Progenitor cell of endocrine pancreas (in vitro differentiated cells): ENCODE results near the gene CASP14. TPM values are rescaled to one million over a fixed set of nuclear protein-coding genes. Genes with fewer than 3 reads are reported as not detected.

Experiments
- DNase-seq: peaks from one replicate; pipeline ENCODE4 v3.0.0; 2021; ENCODE audit warnings: low spot score; ENCODE audit not compliant: unreplicated experiment
- H3K27ac Mint-ChIP-seq: 2 replicates; pipeline ENCODE4 v1.8.0; 2021; ENCODE audit warnings: mild to moderate bottlenecking, moderate library complexity, mixed read lengths
- H3K27me3 Mint-ChIP-seq: 2 replicates; pipeline ENCODE4 v1.8.0; 2021; ENCODE audit warnings: mixed read lengths
- H3K36me3 Mint-ChIP-seq: 2 replicates; pipeline ENCODE4 v1.8.0; 2022; ENCODE audit warnings: mixed read lengths; ENCODE audit not compliant: insufficient read depth
- H3K4me1 Mint-ChIP-seq: 2 replicates; pipeline ENCODE4 v1.8.0; 2021; ENCODE audit warnings: low read depth, mixed read lengths
- H3K4me3 Mint-ChIP-seq: 2 replicates; pipeline ENCODE4 v1.8.0; 2021; ENCODE audit warnings: low read depth, mild to moderate bottlenecking, moderate library complexity, mixed read lengths
- H3K9me3 Mint-ChIP-seq: 2 replicates; pipeline ENCODE4 v1.8.0; 2021; ENCODE audit warnings: low read depth, mixed read lengths
- CTCF ChIP-seq: fragments of 200-600 bp; sonication (generic); IDR thresholded peaks from one replicate; pipeline ENCODE4 v1.5.0; 2021; ENCODE audit warnings: antibody characterized with exemption, mild to moderate bottlenecking; ENCODE audit not compliant: unreplicated experiment
- total RNA-seq: library from RNA; stranded (reverse); gene quantifications from 2 replicates; pipeline ENCODE4 v1.2.1, GENCODE V29; 2021

CASP14 gene
- total RNA-seq, 1 donor from 2014 or later: not detected

- H3K27ac Mint-ChIP-seq: no peak overlapping the region
- H3K4me1 Mint-ChIP-seq: no peaks in the 10 kb centered on the region
- no peaks in the 10 kb centered on the region for H3K27me3 Mint-ChIP-seq
- no peak for DNase-seq
- no peak overlapping the region for H3K4me3 Mint-ChIP-seq
- H3K9me3 Mint-ChIP-seq: peaks cover 4% of the 10 kb centered on the region
- no peaks in the 10 kb centered on the region for H3K36me3 Mint-ChIP-seq
- no peak for TF ChIP-seq CTCF
Observed at GRCh38 chr19:15021286-15022007, 27.8 kb upstream of the CASP14 start.

DNA sequence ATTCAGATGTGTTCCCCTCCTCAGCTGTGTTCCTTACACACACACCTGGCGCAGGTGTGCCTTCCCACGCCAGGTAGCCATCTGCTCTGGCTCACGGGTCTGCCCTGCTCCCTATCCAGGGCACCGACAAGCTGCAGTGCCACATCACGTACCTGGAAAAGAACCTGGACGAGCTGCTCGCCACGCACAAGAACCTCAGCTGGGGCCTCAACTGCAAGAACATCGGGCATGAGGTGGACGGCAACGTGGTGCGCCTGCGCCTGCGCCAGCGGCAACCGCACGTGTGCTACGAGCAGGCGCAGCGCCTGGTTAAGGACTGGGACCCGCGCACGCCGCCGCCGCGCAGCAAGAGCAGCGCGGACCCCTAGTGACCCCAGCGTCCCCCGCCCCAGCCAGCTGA, 26.5 kb upstream of the CASP14 start:
- TF ChIP-seq CTCF: no peak
- H3K27ac Mint-ChIP-seq: no peak overlapping the region
- H3K4me3 Mint-ChIP-seq: no peak overlapping the region
- H3K9me3 Mint-ChIP-seq: peaks cover 3% of the 10 kb centered on the region
- no peak for DNase-seq
- no peaks in the 10 kb centered on the region for H3K36me3 Mint-ChIP-seq
- no peaks in the 10 kb centered on the region for H3K4me1 Mint-ChIP-seq
- H3K27me3 Mint-ChIP-seq: no peaks in the 10 kb centered on the region

DNA sequence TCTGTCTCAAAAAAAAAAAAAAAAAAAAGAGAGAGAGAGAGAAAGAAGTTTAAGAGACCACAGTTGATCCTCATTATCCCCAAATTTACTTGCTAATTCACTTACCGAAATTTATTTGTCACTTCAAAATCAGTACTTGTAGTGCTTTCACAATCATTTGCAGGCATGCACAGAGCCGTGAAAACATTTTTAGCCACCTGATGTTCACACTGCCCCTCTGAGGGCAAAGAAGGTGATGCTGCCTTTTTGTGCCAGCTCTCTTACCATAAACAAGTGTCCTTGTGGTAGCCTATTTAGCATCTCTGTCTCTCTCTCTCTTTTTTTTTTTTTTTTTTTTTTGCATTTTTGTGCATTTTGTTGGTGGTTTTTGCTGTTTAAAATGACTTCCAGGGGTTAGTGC, 24.1 kb upstream of the CASP14 start:
- Mint-ChIP-seq H3K27ac (no peak overlapping the region), H3K36me3 (no peaks in the 10 kb centered on the region), H3K4me3 (no peak overlapping the region), H3K4me1 (no peaks in the 10 kb centered on the region), H3K27me3 (no peaks in the 10 kb centered on the region), H3K9me3 (peaks cover 6% of the 10 kb centered on the region)
- DNase-seq: no peak
- no peak for TF ChIP-seq CTCF

- Mint-ChIP-seq H3K4me1 (no peaks in the 10 kb centered on the region), H3K9me3 (peaks cover 14% of the 10 kb centered on the region), H3K27ac (no peak overlapping the region), H3K4me3 (no peak overlapping the region), H3K36me3 (no peaks in the 10 kb centered on the region), H3K27me3 (no peaks in the 10 kb centered on the region)
- no peak for TF ChIP-seq CTCF
- DNase-seq: no peak
Observed at GRCh38 chr19:15028490-15028889, 20.8 kb upstream of the CASP14 start.

DNA sequence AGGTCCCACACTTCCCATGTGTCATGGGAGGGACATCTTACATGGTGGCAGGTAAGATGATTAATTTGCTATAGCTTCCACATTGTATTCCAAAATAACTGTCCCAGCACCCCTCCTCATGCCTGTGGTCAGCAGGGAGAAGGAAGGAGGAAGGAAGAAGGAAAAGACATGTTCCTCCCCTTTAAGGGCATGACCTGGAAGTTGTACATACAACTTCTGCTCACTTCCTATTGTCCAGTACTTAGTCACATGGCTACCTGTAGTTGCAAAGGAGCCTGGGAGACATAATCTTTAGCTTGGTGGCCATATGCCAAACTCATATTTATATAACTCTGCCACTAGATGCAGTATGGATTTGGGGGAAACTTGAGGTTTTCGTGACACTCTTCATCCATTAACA, 17.6 kb upstream of the CASP14 start:
- no peak for TF ChIP-seq CTCF
- peaks cover 25% of the 10 kb centered on the region for H3K9me3 Mint-ChIP-seq
- DNase-seq: no peak
- no peaks in the 10 kb centered on the region for H3K27me3 Mint-ChIP-seq
- H3K27ac Mint-ChIP-seq: no peak overlapping the region
- no peaks in the 10 kb centered on the region for H3K36me3 Mint-ChIP-seq
- H3K4me1 Mint-ChIP-seq: no peaks in the 10 kb centered on the region
- no peak overlapping the region for H3K4me3 Mint-ChIP-seq
